Ishikawa (cell line): ENCODE results near the gene TEKT1.

Experiments
- RAD21 ChIP-seq: IDR thresholded peaks from 2 replicates; pipeline ENCODE4 v1.6.1; 2012; ENCODE audit warnings: low read depth
- TCF12 ChIP-seq: IDR thresholded peaks from 2 replicates; pipeline ENCODE4 v1.6.1; 2012; ENCODE audit warnings: low read depth

DNA sequence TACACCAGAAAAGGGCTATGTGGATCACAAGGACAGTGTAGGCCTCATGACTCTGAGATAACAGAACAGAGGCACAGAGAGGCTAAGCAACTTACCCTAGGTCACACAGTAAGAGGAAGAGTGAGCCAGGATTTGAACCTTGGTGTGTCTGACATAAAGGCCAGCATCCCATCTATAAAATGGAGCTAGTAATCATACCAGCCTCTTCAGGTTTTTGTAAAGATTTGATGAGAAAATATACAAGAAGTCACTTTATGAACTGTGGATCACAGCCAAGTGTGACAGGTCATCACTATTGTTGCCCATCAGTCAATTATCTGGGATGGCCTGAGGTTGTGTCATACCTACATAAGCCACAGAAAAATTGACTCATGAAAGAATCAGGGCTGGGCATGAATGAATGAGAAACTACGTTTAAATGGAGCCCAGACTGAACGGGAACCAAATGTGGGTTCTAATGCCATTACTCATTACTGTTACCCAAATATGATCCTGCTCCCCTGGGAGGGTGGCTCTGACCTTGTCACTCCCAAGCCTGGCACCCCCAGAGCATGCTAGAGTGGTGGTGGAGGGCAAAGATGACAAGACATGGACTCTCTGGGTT, 34.5 kb downstream of the TEKT1 start:
- no peak for TF ChIP-seq RAD21
- TF ChIP-seq TCF12: no peak
